DMS79 treated with DMSO at 0.1 percent for 48 hours (cell line): ENCODE measurements around the gene ELANE.

Experiments
- DNase-seq: peaks from one replicate; lab custom pipeline; 2025; lab: John Stamatoyannopoulos, UW

Gene ELANE

DNA sequence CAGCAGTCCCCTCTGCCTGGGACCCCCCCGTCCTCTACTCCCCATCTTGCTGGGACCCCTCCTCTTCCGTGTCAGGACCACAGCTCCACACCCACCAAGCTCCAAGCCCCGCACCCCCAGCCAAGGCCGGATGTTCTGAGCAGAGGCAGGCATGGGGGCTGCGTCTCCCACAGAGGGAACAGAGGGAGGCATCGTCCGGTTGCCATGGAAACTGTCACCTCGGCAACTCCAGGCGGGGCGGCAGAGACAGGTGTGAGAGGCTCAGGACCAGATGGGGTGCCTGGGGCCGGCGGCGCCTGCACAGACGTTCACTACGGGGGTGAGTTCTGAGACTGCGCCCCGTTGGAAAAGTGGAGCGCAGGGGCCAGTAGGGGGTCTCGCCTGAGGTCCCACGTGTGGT, 46.6 kb downstream of the ELANE start:
- no peak for DNase-seq

DNA sequence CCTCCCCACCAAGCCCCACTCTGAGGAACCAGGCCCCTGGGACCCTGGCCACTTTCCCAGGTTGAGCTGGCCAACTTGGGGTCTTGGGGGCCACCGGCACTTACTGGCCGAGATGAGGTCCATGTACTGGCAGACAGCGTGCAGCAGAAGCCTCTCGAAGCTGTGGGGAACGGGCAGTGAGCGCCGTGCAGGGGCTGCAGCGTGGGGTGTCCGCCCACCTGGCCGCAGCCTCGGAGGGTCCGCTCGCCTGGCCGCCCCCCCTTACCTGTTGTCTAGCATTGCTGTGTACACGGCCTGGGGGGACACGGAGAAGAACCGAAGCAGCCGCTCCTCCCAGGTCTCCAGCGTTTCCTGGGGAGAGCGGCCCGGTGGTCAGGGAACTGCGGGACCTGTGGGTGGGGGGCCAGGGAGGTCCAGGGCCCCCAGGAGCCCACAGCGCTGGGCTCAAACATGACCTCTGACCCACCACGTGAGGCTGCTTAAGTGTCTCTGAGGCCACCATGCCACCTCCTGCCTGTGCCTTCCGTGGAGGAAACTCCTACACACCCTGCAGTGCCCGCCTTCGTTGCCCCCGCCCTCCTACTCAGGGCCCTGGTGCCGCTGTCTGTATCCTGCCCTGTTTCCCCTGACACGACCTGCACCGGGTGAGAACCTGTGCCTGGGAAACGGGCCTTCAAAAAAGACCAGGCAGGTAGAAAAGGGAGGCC, 47.4 kb downstream of the ELANE start:
- DNase-seq = no peak

DNA sequence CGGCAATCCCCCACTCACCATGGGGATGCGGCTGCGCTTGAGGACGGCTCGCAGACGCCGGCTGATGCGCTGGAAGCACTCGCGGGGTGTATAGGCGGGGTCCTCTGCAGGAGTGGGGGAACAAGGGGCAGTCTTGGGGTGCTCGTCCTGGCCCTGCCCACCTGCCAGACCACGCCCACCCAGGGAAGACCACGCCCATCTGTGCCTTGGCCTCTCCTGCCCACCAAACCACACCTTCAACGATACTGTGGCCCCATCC, 47.9 kb downstream of the ELANE start:
- no peak for DNase-seq

DNA sequence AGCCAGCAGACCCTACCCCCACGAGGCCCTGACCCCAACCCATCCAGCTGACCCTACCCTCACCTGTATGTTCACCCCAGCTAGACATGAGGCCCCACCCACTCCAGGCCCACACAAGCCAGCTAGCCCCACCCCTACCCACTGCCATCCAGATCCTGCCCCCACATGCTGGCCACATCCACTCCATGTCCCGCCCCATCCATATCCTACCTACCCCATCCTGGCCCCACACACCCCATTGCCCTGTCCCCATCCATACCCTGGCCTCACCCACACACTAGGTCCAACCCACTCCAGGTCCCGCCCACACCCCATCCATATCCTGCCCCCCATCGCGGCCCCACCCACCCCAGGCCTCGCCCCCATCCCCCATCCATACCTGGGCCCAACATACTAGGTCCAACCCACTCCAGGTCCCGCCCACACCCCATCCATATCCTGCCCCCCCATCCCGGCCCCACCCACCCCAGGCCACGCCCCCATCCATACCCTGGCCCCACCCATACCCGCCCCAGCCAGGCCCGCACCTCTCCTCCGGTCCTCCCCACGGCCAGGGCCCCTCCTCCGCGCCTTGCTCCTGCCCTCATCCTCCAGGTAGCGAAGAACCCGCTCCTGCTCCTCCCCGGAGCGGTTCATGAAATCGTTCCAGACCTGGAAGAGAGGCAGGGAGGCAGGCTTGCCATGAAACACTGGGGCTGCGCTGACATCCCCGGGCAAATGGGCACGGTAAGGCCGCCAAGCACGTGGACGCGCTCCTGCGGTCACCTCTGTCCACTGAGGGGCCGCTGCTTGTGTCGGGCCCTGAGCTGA, 48.4 kb downstream of the ELANE start:
- DNase-seq = no peak

DNA sequence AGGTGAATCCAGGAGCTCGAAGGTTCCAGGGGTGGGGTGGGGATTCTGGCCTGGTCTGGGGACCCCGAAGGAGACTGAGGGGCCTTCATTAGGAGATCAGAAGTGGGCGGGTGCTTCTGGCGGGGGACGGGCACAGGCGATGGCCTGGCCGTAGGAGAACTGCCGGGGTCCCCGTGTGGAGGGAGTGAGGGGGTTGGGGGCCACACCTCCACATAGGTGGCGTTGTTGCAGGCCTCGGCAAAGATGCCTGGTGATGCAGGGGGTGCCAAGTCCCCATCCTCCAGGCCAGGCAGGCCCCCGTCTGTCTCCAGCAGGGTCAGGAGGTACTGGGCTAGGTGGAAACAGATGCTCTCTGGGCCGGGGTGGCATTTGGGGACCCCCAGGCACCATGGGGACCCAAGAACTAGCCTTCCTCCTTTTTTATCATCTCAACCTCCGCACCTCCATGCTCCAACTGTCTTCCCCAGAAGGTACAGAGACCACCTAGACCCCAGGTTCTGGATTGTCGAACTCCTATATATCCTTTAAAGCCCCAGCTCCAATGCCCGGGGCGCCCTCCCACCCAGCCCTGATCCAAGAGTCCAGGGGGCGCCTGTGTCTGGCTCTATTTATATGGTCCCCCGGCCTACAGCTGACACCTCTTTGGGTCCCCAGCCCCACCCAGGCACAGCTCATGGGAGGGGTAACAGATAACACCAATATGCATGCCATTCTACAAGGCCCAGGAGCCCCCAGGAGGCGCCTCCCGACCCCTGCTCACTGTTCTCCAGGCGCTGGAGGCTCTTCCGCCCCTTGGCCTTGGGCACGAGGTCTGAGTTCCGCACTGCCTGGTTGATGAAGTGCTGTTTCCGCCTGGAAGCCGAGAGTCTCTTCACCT, 49.4 kb downstream of the ELANE start:
- no peak for DNase-seq

DNA sequence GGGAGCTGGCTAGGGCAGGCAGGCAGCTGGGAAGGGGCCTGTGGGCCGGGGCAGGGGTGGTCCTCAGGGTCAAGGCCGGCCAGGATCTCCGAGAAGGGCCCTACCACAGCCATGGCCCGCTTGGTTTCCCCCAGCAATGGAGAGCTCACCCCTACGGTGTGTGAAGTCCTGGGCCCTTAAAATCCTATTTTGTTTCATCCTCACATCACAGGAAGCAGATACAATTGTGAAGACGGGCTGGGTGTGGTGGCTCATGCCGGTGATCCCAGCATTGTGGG, 49.9 kb downstream of the ELANE start:
- no peak for DNase-seq

DNA sequence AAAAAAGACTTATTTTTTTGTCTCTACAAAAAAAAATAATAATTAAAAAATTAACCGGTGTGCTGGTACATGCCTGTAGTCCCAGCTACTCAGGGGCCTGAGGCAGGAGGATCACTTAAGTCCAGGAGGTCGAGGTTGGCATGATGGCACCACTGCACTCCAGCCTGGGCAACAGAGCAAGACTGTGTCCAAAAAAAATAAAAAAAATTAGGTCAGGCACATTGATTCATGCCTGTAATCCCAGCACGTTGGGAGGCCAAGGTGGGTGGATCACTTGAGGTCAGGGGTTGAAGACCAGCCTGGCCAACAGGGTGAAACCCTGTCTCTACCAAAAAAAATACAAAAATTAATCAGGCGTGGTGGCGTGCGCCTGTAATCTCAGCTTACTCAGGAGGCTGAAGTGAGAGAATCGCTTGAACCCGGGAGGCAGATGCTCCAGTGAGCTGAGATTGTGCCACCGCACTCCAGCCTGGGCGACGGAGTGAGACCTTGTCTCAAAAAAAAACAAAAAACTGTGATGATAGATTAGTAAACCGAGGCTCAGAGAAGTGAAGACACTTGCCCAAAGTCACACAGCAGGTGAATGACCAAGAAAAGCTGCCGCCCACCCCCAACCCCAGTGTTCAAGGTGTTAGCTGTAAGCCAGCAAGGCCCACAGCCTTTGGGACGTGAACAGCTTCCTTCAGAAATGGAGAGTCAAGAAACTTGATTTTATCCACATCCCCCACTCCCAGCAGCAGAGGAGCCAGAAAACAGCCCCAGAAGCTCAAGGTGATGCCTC, 50.5 kb downstream of the ELANE start:
- DNase-seq = no peak

DNA sequence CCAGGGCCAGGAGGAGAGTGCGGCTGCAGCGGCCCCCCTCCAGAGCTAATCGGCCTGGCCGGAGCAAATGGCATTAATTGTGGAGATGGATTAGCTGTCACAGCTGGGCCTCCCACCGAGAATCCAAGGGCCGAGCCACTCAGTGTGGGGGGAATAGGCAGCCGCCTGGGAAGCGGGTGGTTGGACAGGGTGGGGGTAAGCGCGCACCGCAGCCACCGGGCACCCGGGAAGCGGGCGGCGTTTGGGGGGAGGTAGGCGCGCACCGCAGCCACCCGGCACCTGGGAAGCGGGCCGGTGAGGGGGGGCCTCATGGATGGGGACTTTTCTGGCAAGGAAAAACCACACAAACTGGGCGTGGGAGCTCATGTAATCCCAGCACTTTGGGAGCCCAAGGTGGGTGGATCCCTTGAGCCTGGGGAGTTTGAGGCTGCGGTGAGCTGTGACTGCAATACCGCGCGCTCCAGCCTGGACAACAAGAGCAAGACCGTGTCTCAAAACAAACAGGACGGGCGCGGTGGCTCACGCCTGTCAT, 51.2 kb downstream of the ELANE start:
- no peak for DNase-seq

DNA sequence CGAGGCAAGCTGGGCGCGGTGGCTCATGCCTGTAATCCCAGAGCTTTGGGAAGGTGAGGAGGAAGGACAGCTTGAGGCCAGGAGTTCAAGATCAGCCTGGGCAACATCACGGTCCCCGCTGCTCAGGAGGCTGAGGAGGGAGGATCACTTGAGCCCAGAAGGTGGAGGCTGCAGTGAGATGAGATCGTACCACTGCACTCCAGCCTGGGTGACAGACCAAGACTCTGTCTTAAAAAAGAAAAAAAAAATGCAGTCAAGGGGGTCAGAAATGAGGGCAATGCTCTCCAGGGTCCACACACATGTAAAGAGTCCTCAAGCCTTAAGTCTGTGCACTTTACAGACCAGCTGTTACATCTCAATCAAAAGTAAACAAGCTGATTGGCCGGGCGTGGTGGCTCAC, 52.4 kb downstream of the ELANE start:
- DNase-seq = no peak
